HG02678 (cell line): ENCODE results near the gene SERPINE1.
"Not testable (repeated sequence)": the region's sequence is repeated elsewhere in the genome, so short reads cannot be mapped to it uniquely, and the experiment has no call there.

Experiments
- ATAC-seq: cut with Tn5 transposase; IDR thresholded peaks from one replicate; pipeline ENCODE4 v1.9.1; 2021; ENCODE audit warnings: mild to moderate bottlenecking, moderate library complexity; ENCODE audit not compliant: unreplicated experiment

The SERPINE1 gene

GRCh38 chr7:101121991-101122932 is 4.6 kb upstream of the SERPINE1 start:
- no peak for ATAC-seq

GRCh38 chr7:101122933-101123702 is 3.8 kb upstream of the SERPINE1 start:
- ATAC-seq: no peak

GRCh38 chr7:101123703-101124068 is 3.2 kb upstream of the SERPINE1 start:
- no peak for ATAC-seq

GRCh38 chr7:101124376-101125056 is 2.4 kb upstream of the SERPINE1 start:
- no peak for ATAC-seq

GRCh38 chr7:101125989-101126650 is 784 bp upstream of the SERPINE1 start:
- ATAC-seq: peak; percentile 43

GRCh38 chr7:101127460-101128039 is 646 bp downstream of the SERPINE1 start:
- ATAC-seq: no peak

- no peak for ATAC-seq
These were observed 1.3 kb downstream of the SERPINE1 start for GRCh38 chr7:101128040-101128834.

- ATAC-seq: no peak
These were observed 2.8 kb downstream of the SERPINE1 start for GRCh38 chr7:101129603-101130117.

- ATAC-seq: not testable (repeated sequence)
These were observed 6.0 kb downstream of the SERPINE1 start for GRCh38 chr7:101132626-101133600.

- no peak for ATAC-seq
These were observed 6.9 kb downstream of the SERPINE1 start for GRCh38 chr7:101133621-101134398.

GRCh38 chr7:101134399-101134980 is 7.6 kb downstream of the SERPINE1 start:
- no peak for ATAC-seq

- ATAC-seq: no peak
These were observed 10.8 kb downstream of the SERPINE1 start for GRCh38 chr7:101137651-101138212.

GRCh38 chr7:101138213-101138870 is 11.4 kb downstream of the SERPINE1 start:
- ATAC-seq: peak; percentile 74

- ATAC-seq: no peak
These were observed 13.4 kb downstream of the SERPINE1 start for GRCh38 chr7:101140339-101140699.

GRCh38 chr7:101140746-101141382 is 14.0 kb downstream of the SERPINE1 start:
- no peak for ATAC-seq
